GM23338 (cell line): ENCODE data around the gene FAM78A. TPM values are rescaled to one million over a fixed set of nuclear protein-coding genes. Genes with fewer than 3 reads are reported as not detected.

Source experiments
- ATAC-seq: fragments of 200-7000 bp; cut with Tn5 transposase; 3 replicates; pipeline ENCODE4 v1.9.1; 2020
- DNase-seq: peaks from one replicate; pipeline ENCODE4 v3.0.0-alpha.2; 2015; ENCODE audit warnings: low spot score
- H2AFZ ChIP-seq: fragments of 200-600 bp; sonication (generic); 2 replicates; pipeline ENCODE4 v1.8.0; 2016; ENCODE audit warnings: antibody characterized with exemption, mild to moderate bottlenecking, moderate library complexity
- H3F3A ChIP-seq: fragments of 200-600 bp; sonication (generic); replicated peaks from 2 replicates; pipeline ENCODE4 v1.8.0; 2017; ENCODE audit warnings: antibody characterized with exemption, mixed run types, low read depth
- H3K27ac ChIP-seq: fragments of 200-600 bp; sonication (generic); 2 replicates; pipeline ENCODE4 v1.6.1; 2016; ENCODE audit warnings: low read depth
- H3K27me3 ChIP-seq: fragments of 200-600 bp; sonication (generic); 2 replicates; pipeline ENCODE4 v1.8.0; 2016; ENCODE audit warnings: mild to moderate bottlenecking, mixed run types, moderate library complexity; ENCODE audit not compliant: insufficient read depth
- H3K36me3 ChIP-seq: fragments of 200-600 bp; sonication (generic); 2 replicates; pipeline ENCODE4 v1.8.0; 2016; ENCODE audit warnings: mild to moderate bottlenecking; ENCODE audit not compliant: insufficient read depth
- H3K4me1 ChIP-seq: fragments of 200-600 bp; sonication (generic); 2 replicates; pipeline ENCODE4 v1.8.0; 2016; ENCODE audit warnings: mild to moderate bottlenecking, moderate library complexity; ENCODE audit not compliant: insufficient read depth
- H3K4me2 ChIP-seq: fragments of 200-600 bp; sonication (generic); 2 replicates; pipeline ENCODE4 v1.7.1; 2017; ENCODE audit warnings: mixed run types
- H3K4me3 ChIP-seq: fragments of 200-600 bp; sonication (generic); 2 replicates; pipeline ENCODE4 v1.6.1; 2016; ENCODE audit warnings: mixed run types
- H3K79me2 ChIP-seq: fragments of 200-600 bp; sonication (generic); replicated peaks from 2 replicates; pipeline ENCODE4 v1.8.0; 2017; ENCODE audit warnings: mild to moderate bottlenecking; ENCODE audit not compliant: insufficient read depth
- H3K9me2 ChIP-seq: fragments of 200-600 bp; sonication (generic); 2 replicates; pipeline ENCODE4 v1.8.0; 2017; ENCODE audit not compliant: insufficient read depth
- H4K20me1 ChIP-seq: fragments of 200-600 bp; sonication (generic); replicated peaks from 2 replicates; pipeline ENCODE4 v1.8.0; 2017; ENCODE audit warnings: mild to moderate bottlenecking; ENCODE audit not compliant: insufficient read depth
- H3K27ac Mint-ChIP-seq: 2 replicates; pipeline ENCODE4 v1.8.0; 2020; ENCODE audit warnings: inconsistent platforms, mild to moderate bottlenecking, moderate library complexity, mixed read lengths
- H3K27me3 Mint-ChIP-seq: 3 replicates; pipeline ENCODE4 v1.8.0; 2022; ENCODE audit warnings: low read depth, mild to moderate bottlenecking, moderate library complexity, mixed read lengths, inconsistent platforms; ENCODE audit not compliant: insufficient read depth, poor library complexity
- H3K36me3 Mint-ChIP-seq: 3 replicates; pipeline ENCODE4 v1.8.0; 2021; ENCODE audit warnings: low read depth, mild to moderate bottlenecking, inconsistent platforms, moderate library complexity, mixed read lengths
- H3K4me1 Mint-ChIP-seq: 3 replicates; pipeline ENCODE4 v1.8.0; 2020; ENCODE audit warnings: mild to moderate bottlenecking, inconsistent platforms, mixed read lengths
- H3K4me3 Mint-ChIP-seq: 3 replicates; pipeline ENCODE4 v1.8.0; 2021; ENCODE audit warnings: moderate library complexity, mild to moderate bottlenecking, inconsistent platforms, mixed read lengths
- H3K9me3 Mint-ChIP-seq: 3 replicates; pipeline ENCODE4 v1.8.0; 2020; ENCODE audit warnings: moderate library complexity, mild to moderate bottlenecking, inconsistent platforms, mixed read lengths
- CREB1 ChIP-seq: fragments of 250-450 bp; sonication (Bioruptor Pico); IDR thresholded peaks from 2 replicates; pipeline ENCODE4 v1.5.0; 2020; ENCODE audit warnings: low read depth, mild to moderate bottlenecking, moderate library complexity
- CTCF ChIP-seq, 2 experiments: fragments of 200-600 bp in 1 of 2; sonication (generic) in 1 of 2; conservative IDR thresholded peaks; 2 replicates each; pipeline versions ENCODE4 v1.5.1 to v1.6.1; 2016 to 2017; ENCODE audit warnings: antibody characterized with exemption in 2 of 2, low read depth in 2 of 2, mild to moderate bottlenecking in 2 of 2, moderate library complexity in 1 of 2
- ETS1 ChIP-seq: IDR thresholded peaks from 2 replicates; pipeline ENCODE4 v1.6.1; 2016; ENCODE audit warnings: antibody characterized with exemption
- EZH2 ChIP-seq: fragments of 200-600 bp; sonication (generic); IDR thresholded peaks from one replicate; pipeline ENCODE4 v1.8.0; 2017; ENCODE audit warnings: antibody characterized with exemption, mild to moderate bottlenecking, low read depth; ENCODE audit not compliant: unreplicated experiment
- EZH2phosphoT487 ChIP-seq: fragments of 200-600 bp; sonication (generic); IDR thresholded peaks from one replicate; pipeline ENCODE4 v1.8.1; 2018; ENCODE audit warnings: antibody characterized with exemption; ENCODE audit not compliant: unreplicated experiment
- JUNB ChIP-seq: IDR thresholded peaks from one replicate; pipeline ENCODE4 v1.6.1; 2016; ENCODE audit warnings: antibody characterized with exemption; ENCODE audit not compliant: unreplicated experiment
- NANOG ChIP-seq: IDR thresholded peaks from 2 replicates; pipeline ENCODE4 v1.6.1; 2016; ENCODE audit warnings: antibody characterized with exemption, borderline replicate concordance
- POLR2AphosphoS5 ChIP-seq: IDR thresholded peaks from 2 replicates; pipeline ENCODE4 v1.6.1; 2016; ENCODE audit warnings: antibody characterized with exemption, low read depth
- REST ChIP-seq: IDR thresholded peaks from one replicate; pipeline ENCODE4 v1.6.1; 2018; ENCODE audit warnings: antibody characterized with exemption; ENCODE audit not compliant: unreplicated experiment
- STAT1 ChIP-seq: IDR thresholded peaks from one replicate; pipeline ENCODE4 v1.6.1; 2016; ENCODE audit warnings: antibody characterized with exemption; ENCODE audit not compliant: unreplicated experiment
- ZNF114 ChIP-seq: fragments of 250-450 bp; sonication (Bioruptor Pico); IDR thresholded peaks from 2 replicates; pipeline ENCODE4 v1.5.0; 2020; ENCODE audit warnings: mild to moderate bottlenecking, moderate library complexity
- ZNF331 ChIP-seq: fragments of 250-450 bp; sonication (Bioruptor Pico); IDR thresholded peaks from 2 replicates; pipeline ENCODE4 v1.5.0; 2020; ENCODE audit warnings: low read depth, mild to moderate bottlenecking, moderate library complexity
- ZNF462 ChIP-seq: fragments of 250-450 bp; sonication (Bioruptor Pico); IDR thresholded peaks from 2 replicates; pipeline ENCODE4 v1.5.0; 2020; ENCODE audit warnings: mild to moderate bottlenecking, moderate library complexity
- polyA plus RNA-seq: library from polyadenylated mRNA; unstranded; fragments of >200 nt; fragmentation: Nextera tagmentation; extraction: Ambion mirVana; gene quantifications from 2 replicates; pipeline ENCODE4 v1.2.1, GENCODE V29; 2016
- total RNA-seq: library from RNA; depleted of rRNA; stranded (reverse); fragments of >200 nt; shearing (Covaris generic); gene quantifications from 2 replicates; pipeline ENCODE4 v1.2.3, GENCODE V29; 2014

Gene FAM78A
- total and polyA plus RNA-seq, 2 experiments from 2014 or later: 0.57 to 2.1 TPM

GRCh38 chr9:131273146-131273855 is 3.0 kb downstream of the FAM78A start:
- no peaks in the 10 kb centered on the region for H3K36me3 Mint-ChIP-seq
- Histone ChIP-seq H3K4me3 (no peak overlapping the region), H4K20me1 (no peaks in the 10 kb centered on the region), H3F3A (peaks cover 14% of the 10 kb centered on the region; the same call in 1 of the 2 replicates), H3K36me3 (no peaks in the 10 kb centered on the region), H2AFZ (no peak overlapping the region), H3K4me1 (peaks cover 12% of the 10 kb centered on the region; the same call in 1 of the 2 replicates), H3K27ac (no peak overlapping the region), H3K79me2 (no peaks in the 10 kb centered on the region), H3K4me2 (no peak overlapping the region), H3K9me2 (no peaks in the 10 kb centered on the region), H3K27me3 (peaks cover 18% of the 10 kb centered on the region)
- ATAC-seq: no peak
- H3K27me3 Mint-ChIP-seq: peaks cover 20% of the 10 kb centered on the region
- no peak overlapping the region for H3K4me3 Mint-ChIP-seq
- H3K27ac Mint-ChIP-seq: no peak overlapping the region
- peaks cover 39% of the 10 kb centered on the region for H3K4me1 Mint-ChIP-seq
- TF ChIP-seq EZH2phosphoT487 (no peak), NANOG (no peak), CTCF (conservative IDR thresholded peaks at IDR 0.05; ENCODE audit: low read depth in 2 of 2) (no peak), CREB1 (CRISPR knock-in tag) (no peak), ZNF462 (CRISPR knock-in tag) (no peak), ZNF331 (CRISPR knock-in tag) (no peak), POLR2AphosphoS5 (no peak), ETS1 (no peak), ZNF114 (no peak), REST (no peak), EZH2 (no peak), JUNB (no peak), STAT1 (no peak)
- DNase-seq: no peak
- H3K9me3 Mint-ChIP-seq: no peaks in the 10 kb centered on the region
